GM12878 (cell line): ENCODE results near the gene ZCWPW2. TPM values are rescaled to one million over a fixed set of nuclear protein-coding genes. Genes with fewer than 3 reads are reported as not detected.

Experiments used
- ATAC-seq: fragments of 200-7000 bp; cut with Tn5 transposase; 3 replicates; pipeline ENCODE4 v1.9.1; 2020; ENCODE audit warnings: mild to moderate bottlenecking, moderate library complexity
- BruUV-seq: library from RNA; stranded (reverse); fragments of 400-500 nt; replicated peaks from 2 replicates; lab custom pipeline; 2021; lab: Mats Ljungman, UMichigan
- CTCF ChIA-PET: fragments of 300-600 bp; sonication (Branson Sonifier 250); formaldehyde crosslinking; extraction: SDS; loops from one replicate; lab custom pipeline; 2021; ENCODE audit warnings: inconsistent platforms; lab: Yijun Ruan, JAX
- POLR2A ChIA-PET: fragments of 350-600 bp; formaldehyde crosslinking; extraction: SDS; loops from one replicate; lab custom pipeline; 2021; ENCODE audit warnings: inconsistent platforms; lab: Charles Lee
- RAD21 ChIA-PET: fragments of 300-600 bp; sonication (Branson Sonifier 250); formaldehyde crosslinking; loops from one replicate; lab custom pipeline; 2023; ENCODE audit warnings: antibody characterized with exemption; ENCODE audit not compliant: unreplicated experiment; lab: Charles Lee
- SMC1A ChIA-PET: fragments of 300-600 bp; sonication (Branson Sonifier 250); formaldehyde crosslinking; loops from one replicate; lab custom pipeline; 2023; ENCODE audit not compliant: unreplicated experiment, uncharacterized antibody; lab: Charles Lee
- DNase-seq: peaks from one replicate; pipeline ENCODE4 v3.0.0-alpha.2; 2011; ENCODE audit warnings: low read depth, low spot score
- FAIRE-seq: peaks from 3 replicates; lab custom pipeline; 2011; peaks lifted over from hg19 to GRCh38; lab: Jason Lieb, UNC
- H2AFZ ChIP-seq: 2 replicates; pipeline ENCODE4 v1.6.0; 2011; ENCODE audit warnings: low read depth, low read length, control low read depth; ENCODE audit not compliant: control insufficient read depth
- H3K27ac ChIP-seq: 2 replicates; pipeline ENCODE4 v1.5.1; 2011; ENCODE audit warnings: control low read depth; ENCODE audit not compliant: control insufficient read depth, insufficient read depth
- H3K27me3 ChIP-seq, 2 experiments: replicated peaks in 1 of 2; 2 replicates each; pipeline versions ENCODE4 v1.6.0 to v1.6.1; 2011; ENCODE audit warnings: low read length in 1 of 2; ENCODE audit not compliant: control insufficient read depth in 2 of 2, insufficient read depth in 2 of 2
- H3K36me3 ChIP-seq, 2 experiments: 2 replicates each; pipeline ENCODE4 v1.5.1; 2011; ENCODE audit warnings: low read length in 1 of 2; ENCODE audit not compliant: control insufficient read depth in 2 of 2, insufficient read depth in 2 of 2
- H3K4me1 ChIP-seq: 2 replicates; pipeline ENCODE4 v1.6.1; 2011; ENCODE audit warnings: mild to moderate bottlenecking, low read length, moderate library complexity, mixed read lengths; ENCODE audit not compliant: control insufficient read depth, insufficient read depth
- H3K4me2 ChIP-seq: 2 replicates; pipeline ENCODE4 v1.6.0; 2011; ENCODE audit warnings: control low read depth; ENCODE audit not compliant: control insufficient read depth, insufficient read depth
- H3K4me3 ChIP-seq: fragments of 200-600 bp; sonication (generic); 2 replicates; pipeline ENCODE4 v1.5.1; 2016
- H3K79me2 ChIP-seq: 2 replicates; pipeline ENCODE4 v1.6.0; 2011; ENCODE audit warnings: low read length; ENCODE audit not compliant: control insufficient read depth, insufficient read depth
- H3K9ac ChIP-seq: 2 replicates; pipeline ENCODE4 v1.8.0; 2011; ENCODE audit warnings: low read length, control low read depth, mixed read lengths; ENCODE audit not compliant: control insufficient read depth, insufficient read depth
- H3K9me3 ChIP-seq: replicated peaks from 3 replicates; pipeline ENCODE4 v1.5.1; 2011; ENCODE audit warnings: mild to moderate bottlenecking, low read length; ENCODE audit not compliant: control insufficient read depth, insufficient read depth
- H4K20me1 ChIP-seq: 2 replicates; pipeline ENCODE4 v1.6.0; 2011; ENCODE audit not compliant: control insufficient read depth, insufficient read depth
- JUNB ChIP-seq: IDR thresholded peaks from 2 replicates; pipeline ENCODE4 v1.6.1; 2016; ENCODE audit warnings: antibody characterized with exemption, mild to moderate bottlenecking
- PAX5 ChIP-seq: IDR thresholded peaks from 2 replicates; pipeline ENCODE4 v1.6.1; 2011; ENCODE audit warnings: low read depth, low read length, borderline replicate concordance
- TAF1 ChIP-seq: IDR thresholded peaks from 2 replicates; pipeline ENCODE4 v1.6.1; 2011; ENCODE audit warnings: mild to moderate bottlenecking, low read depth, low read length, borderline replicate concordance
- WGBS: methylation state at CpG from one replicate; pipeline ENCODE4 v1.1.6; 2016; ENCODE audit warnings: low lambda C conversion rate; ENCODE audit not compliant: insufficient replicate concordance, insufficient coverage; ENCODE audit errors: missing lambda C conversion rate; 5-methylcytosine and 5-hydroxymethylcytosine counted together
- in situ Hi-C: fragments of 300-500 bp; cut with MboI; formaldehyde crosslinking; loops from 9 replicates; pipeline ENCODE4 v1.14.3; 2018; ENCODE audit warnings: mixed read lengths
- intact Hi-C: fragments of 100-400 bp; cut with micrococcal nuclease; formaldehyde crosslinking; loops from one replicate; pipeline ENCODE4 v1.14.2; 2022; ENCODE audit not compliant: unreplicated experiment
- polyA plus RNA-seq, 11 experiments: library from polyadenylated mRNA; depleted of rRNA in 4 of 11; unstranded in 6 of 11; stranded (reverse) in 5 of 11; fragments of >200 nt; fragmentation: Nextera tagmentation in 4 of 11; fragmentation: Illumina TruSeq in 1 of 11; extraction: Ambion mirVana in 4 of 11; extraction: Trizol in 1 of 11; gene quantifications; 1 replicate in 1 of 11; 2 replicates in 10 of 11; pipeline versions ENCODE4 v1.2.1 to v1.2.3, GENCODE V29; 2011 to 2016; ENCODE audit warnings: inconsistent platforms in 2 of 11, missing spikeins in 2 of 11, low read depth in 1 of 11
- total RNA-seq, 4 experiments: library from RNA; depleted of rRNA in 3 of 4; stranded (reverse); fragments of >200 nt in 3 of 4; fragmentation: Illumina TruSeq in 1 of 4; extraction: Trizol in 1 of 4; gene quantifications; 2 replicates each; pipeline versions ENCODE4 v1.2.1 to v1.2.3, GENCODE V29; 2013 to 2021

Gene ZCWPW2
- total and polyA plus RNA-seq, 10 of the 15 experiments (the other 5 are each of a cell fraction or from before 2014, with no cell fraction given), result 0.09 to 0.38 (median 0.22) TPM; not detected in 3

DNA sequence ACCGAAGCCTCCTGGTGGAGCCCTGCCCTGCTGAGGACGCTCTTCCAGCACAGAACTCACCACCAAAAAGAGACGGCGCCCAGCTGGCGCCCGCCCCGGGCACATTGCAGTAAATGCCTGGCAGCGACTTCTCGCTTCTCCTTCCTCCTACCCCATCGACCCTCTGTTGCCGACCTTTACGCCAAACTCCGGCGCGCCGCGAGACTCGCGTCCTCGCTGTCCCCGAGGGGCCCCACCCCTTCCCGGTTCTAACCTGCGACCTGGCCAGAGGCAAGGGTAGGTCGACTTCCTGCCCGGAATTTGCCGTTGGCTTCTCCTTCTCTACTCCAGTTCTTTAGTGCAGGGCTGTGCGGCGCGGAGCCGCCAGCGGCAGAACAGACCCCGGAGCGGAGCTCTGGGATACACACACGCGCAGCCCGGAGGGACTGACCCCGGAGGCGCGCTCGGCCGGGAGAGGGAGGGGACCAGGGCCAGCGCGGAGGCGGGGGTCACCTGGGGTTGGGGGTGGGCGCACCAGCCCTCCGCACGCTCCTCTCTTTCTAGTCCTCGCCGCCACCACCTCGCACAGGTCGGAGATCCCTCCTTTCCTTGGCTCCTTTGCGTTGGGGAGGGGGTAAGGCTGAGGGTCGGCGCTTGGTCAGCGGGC lies 226.7 kb downstream of the ZCWPW2 start:
- in situ Hi-C loops, result no loop called here
- Histone ChIP-seq H4K20me1 (no peaks in the 10 kb centered on the region), H3K36me3 (no peaks in the 10 kb centered on the region), H3K4me2 (no peak overlapping the region), H3K9ac (no peak overlapping the region), H3K4me1 (no peaks in the 10 kb centered on the region), H2AFZ (no peak overlapping the region), H3K9me3 (no peaks in the 10 kb centered on the region), H3K27me3 (peaks cover 6 to 7% of the 10 kb centered on the region in 2 experiments), H3K4me3 (no peak overlapping the region), H3K27ac (no peak overlapping the region), H3K79me2 (no peaks in the 10 kb centered on the region)
- BruUV-seq, result no TSS peak
- FAIRE-seq, result no peak
- RAD21 ChIA-PET, result no interaction called here
- no peak for TF ChIP-seq TAF1
- TF ChIP-seq PAX5, result no peak
- no peak for TF ChIP-seq JUNB
- DNase-seq, result no peak
- ATAC-seq, result no peak
- SMC1A ChIA-PET, result no interaction called here
- 41% methylated on average over 32 of the region's 55 CpGs for WGBS
- POLR2A ChIA-PET, result no interaction called here
- intact Hi-C loops, result no loop called here
- CTCF ChIA-PET, result no interaction called here

Other genes with a start within 250 kb of the ZCWPW2 start
- 12.3 and 13.8 TPM in 2 replicates for gene CMC1, start 107.1 kb upstream of the ZCWPW2 start, total RNA-seq (2014; rRNA removed)
- 15.9 and 16.2 TPM in 2 replicates for gene CMC1, start 107.1 kb upstream of the ZCWPW2 start, total RNA-seq (2014; rRNA removed; fragmentation: Illumina TruSeq; extraction: Trizol)
- gene CMC1, start 107.1 kb upstream of the ZCWPW2 start, total RNA-seq (2021), result 22.9 and 27.1 TPM in 2 replicates
- gene CMC1, start 107.1 kb upstream of the ZCWPW2 start, polyA plus RNA-seq (2011; rRNA removed), result 84.3 and 148 TPM in 2 replicates
- gene CMC1, start 107.1 kb upstream of the ZCWPW2 start, polyA plus RNA-seq (2014; fragmentation: Illumina TruSeq; extraction: Trizol), result 13.0 and 16.3 TPM in 2 replicates
- gene CMC1, start 107.1 kb upstream of the ZCWPW2 start, polyA plus RNA-seq (2014; fragmentation: Nextera tagmentation; extraction: Ambion mirVana), result 10 to 100 TPM; 26.9 to 41.2 TPM
- gene CMC1, start 107.1 kb upstream of the ZCWPW2 start, polyA plus RNA-seq (2014; rRNA removed), result 31.4 and 32.6 TPM in 2 replicates
- gene CMC1, start 107.1 kb upstream of the ZCWPW2 start, polyA plus RNA-seq (2016; fragmentation: Nextera tagmentation; extraction: Ambion mirVana), result 100 to 1,000 TPM in 1 of 2 experiments, 10 to 100 TPM in 1; 94.4 to 118 TPM
- gene AZI2, start 103 bp downstream of the ZCWPW2 start, total RNA-seq (2014; rRNA removed), result 19.9 and 23.1 TPM in 2 replicates
- 35.1 and 35.5 TPM in 2 replicates for gene AZI2, start 103 bp downstream of the ZCWPW2 start, total RNA-seq (2014; rRNA removed; fragmentation: Illumina TruSeq; extraction: Trizol)
- 32.6 and 37.8 TPM in 2 replicates for gene AZI2, start 103 bp downstream of the ZCWPW2 start, total RNA-seq (2021)
- 91.7 and 137 TPM in 2 replicates for gene AZI2, start 103 bp downstream of the ZCWPW2 start, polyA plus RNA-seq (2011; rRNA removed)
- gene AZI2, start 103 bp downstream of the ZCWPW2 start, polyA plus RNA-seq (2014; fragmentation: Illumina TruSeq; extraction: Trizol), result 30.1 and 40.2 TPM in 2 replicates
- 10 to 100 TPM; 33.4 to 36.2 TPM for gene AZI2, start 103 bp downstream of the ZCWPW2 start, polyA plus RNA-seq (2014; fragmentation: Nextera tagmentation; extraction: Ambion mirVana)
- gene AZI2, start 103 bp downstream of the ZCWPW2 start, polyA plus RNA-seq (2014; rRNA removed), result 17.8 and 27.7 TPM in 2 replicates
- 10 to 100 TPM; 33.4 to 35.6 TPM for gene AZI2, start 103 bp downstream of the ZCWPW2 start, polyA plus RNA-seq (2016; fragmentation: Nextera tagmentation; extraction: Ambion mirVana)